Measurements from ENCODE around the gene ELL. TPM values are rescaled to one million over a fixed set of nuclear protein-coding genes. Genes with fewer than 3 reads are reported as not detected.

Gene ELL
- total RNA-seq, 1 donor, result 18.5 TPM

DNA sequence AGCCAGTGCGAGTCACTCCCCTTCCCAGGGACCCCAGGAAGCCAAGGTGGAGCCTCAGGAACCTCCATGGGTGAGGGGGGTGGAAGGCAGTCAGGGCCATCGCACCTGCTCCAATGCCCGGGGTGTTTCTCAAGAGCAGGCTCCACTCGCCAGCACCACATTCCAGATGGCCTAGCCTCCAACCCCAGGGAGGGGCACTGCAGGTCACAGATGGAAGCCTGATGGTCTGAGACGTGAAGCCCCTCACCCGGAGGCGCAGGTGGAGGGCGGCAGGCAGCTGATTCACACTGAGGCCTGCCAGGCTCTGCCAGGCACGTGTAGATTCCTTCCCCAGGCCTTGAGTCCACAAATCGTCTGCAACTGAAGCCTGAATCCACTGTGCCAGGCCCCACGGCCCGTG is 61.0 kb downstream of the ELL start:
- H3K4me2 ChIP-seq (ENCODE audit: insufficient read depth, low read length), result no peak overlapping the region
- peak overlapping the region; percentile 91 for H3K27ac ChIP-seq (ENCODE audit: low read depth, low read length)
- peaks cover 51% of the 10 kb centered on the region for H3K36me3 ChIP-seq (ENCODE audit: insufficient read depth, low read length)
- peaks cover 76% of the 10 kb centered on the region for H4K20me1 ChIP-seq (ENCODE audit: insufficient read depth, low read length)
- TF ChIP-seq, protein P1, sequence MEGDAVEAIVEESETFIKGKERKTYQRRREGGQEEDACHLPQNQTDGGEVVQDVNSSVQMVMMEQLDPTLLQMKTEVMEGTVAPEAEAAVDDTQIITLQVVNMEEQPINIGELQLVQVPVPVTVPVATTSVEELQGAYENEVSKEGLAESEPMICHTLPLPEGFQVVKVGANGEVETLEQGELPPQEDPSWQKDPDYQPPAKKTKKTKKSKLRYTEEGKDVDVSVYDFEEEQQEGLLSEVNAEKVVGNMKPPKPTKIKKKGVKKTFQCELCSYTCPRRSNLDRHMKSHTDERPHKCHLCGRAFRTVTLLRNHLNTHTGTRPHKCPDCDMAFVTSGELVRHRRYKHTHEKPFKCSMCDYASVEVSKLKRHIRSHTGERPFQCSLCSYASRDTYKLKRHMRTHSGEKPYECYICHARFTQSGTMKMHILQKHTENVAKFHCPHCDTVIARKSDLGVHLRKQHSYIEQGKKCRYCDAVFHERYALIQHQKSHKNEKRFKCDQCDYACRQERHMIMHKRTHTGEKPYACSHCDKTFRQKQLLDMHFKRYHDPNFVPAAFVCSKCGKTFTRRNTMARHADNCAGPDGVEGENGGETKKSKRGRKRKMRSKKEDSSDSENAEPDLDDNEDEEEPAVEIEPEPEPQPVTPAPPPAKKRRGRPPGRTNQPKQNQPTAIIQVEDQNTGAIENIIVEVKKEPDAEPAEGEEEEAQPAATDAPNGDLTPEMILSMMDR (IDR thresholded peaks at IDR 0.05; ENCODE audit: extremely low read depth, low read depth, low read length), result no peak
- DNase-seq (ENCODE audit: insufficient read length, low spot score, missing footprints), result peak; percentile 39
- peaks cover 46% of the 10 kb centered on the region for H3K79me2 ChIP-seq (ENCODE audit: insufficient read depth, low read length)
- H3K4me3 ChIP-seq (ENCODE audit: insufficient read depth, low read length), result no peak overlapping the region
- peaks cover 43% of the 10 kb centered on the region for H3K4me1 ChIP-seq (ENCODE audit: insufficient read depth, low read length)
- no peak overlapping the region for H2AFZ ChIP-seq (ENCODE audit: low read length)
- H3K9me3 ChIP-seq (ENCODE audit: low read depth, low read length), result no peaks in the 10 kb centered on the region
- no peaks in the 10 kb centered on the region for H3K27me3 ChIP-seq (ENCODE audit: insufficient read depth, low read length)

DNA sequence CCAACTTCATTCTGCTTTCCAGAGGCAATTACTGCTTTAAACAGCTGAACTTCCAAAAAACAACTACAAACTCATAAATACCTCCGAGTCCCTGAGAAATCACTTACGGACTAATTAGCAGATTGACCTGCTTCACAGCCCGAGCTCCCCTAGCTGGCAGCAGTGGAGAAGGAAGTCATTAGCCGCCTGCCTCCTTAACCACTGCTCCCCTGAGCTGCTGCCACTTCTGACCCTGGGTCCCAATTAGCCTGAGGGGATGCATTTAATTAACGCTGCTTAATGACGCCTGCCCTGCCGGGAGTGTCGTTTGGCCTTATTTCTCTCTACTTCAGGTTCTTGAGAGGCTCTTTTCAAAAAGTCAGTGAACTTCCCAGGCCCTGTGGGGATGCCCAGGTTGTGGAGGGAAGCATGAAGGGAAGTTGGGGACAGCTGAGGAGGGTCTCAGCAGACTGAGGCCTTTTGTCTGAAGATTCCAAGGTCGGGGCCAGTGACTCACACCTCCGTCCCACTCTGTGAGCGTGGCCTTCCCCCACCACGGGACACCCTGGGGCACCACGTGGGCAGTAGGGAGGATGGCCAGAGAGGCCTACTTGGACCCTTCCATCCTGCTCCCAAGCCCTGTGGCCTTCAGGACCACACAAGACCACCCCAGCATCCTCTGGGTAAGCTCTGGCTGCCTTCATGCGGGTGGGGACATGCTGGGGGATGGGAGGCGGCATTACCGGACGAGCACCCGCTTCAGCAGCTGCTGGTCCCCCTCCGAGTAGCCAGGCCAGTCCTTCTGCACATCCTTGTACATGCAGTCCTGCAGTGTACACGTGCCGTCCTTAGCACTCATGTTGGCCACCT is 64.2 kb downstream of the ELL start:
- Histone ChIP-seq H3K4me2 (ENCODE audit: insufficient read depth, low read length) (no peak overlapping the region), H3K27ac (ENCODE audit: low read depth, low read length) (peak overlapping the region; percentile 37), H4K20me1 (ENCODE audit: insufficient read depth, low read length) (peaks cover 64% of the 10 kb centered on the region), H3K79me2 (ENCODE audit: insufficient read depth, low read length) (peaks cover 30% of the 10 kb centered on the region), H3K9me3 (ENCODE audit: low read depth, low read length) (no peaks in the 10 kb centered on the region), H2AFZ (ENCODE audit: low read length) (no peak overlapping the region), H3K4me1 (ENCODE audit: insufficient read depth, low read length) (peaks cover 41% of the 10 kb centered on the region), H3K27me3 (ENCODE audit: insufficient read depth, low read length) (no peaks in the 10 kb centered on the region), H3K4me3 (ENCODE audit: insufficient read depth, low read length) (no peak overlapping the region), H3K36me3 (ENCODE audit: insufficient read depth, low read length) (peaks cover 39% of the 10 kb centered on the region)
- DNase-seq (ENCODE audit: insufficient read length, low spot score, missing footprints), result peak; percentile 52
- TF ChIP-seq, protein P1 (IDR thresholded peaks at IDR 0.05; ENCODE audit: extremely low read depth, low read depth, low read length), result no peak

DNA sequence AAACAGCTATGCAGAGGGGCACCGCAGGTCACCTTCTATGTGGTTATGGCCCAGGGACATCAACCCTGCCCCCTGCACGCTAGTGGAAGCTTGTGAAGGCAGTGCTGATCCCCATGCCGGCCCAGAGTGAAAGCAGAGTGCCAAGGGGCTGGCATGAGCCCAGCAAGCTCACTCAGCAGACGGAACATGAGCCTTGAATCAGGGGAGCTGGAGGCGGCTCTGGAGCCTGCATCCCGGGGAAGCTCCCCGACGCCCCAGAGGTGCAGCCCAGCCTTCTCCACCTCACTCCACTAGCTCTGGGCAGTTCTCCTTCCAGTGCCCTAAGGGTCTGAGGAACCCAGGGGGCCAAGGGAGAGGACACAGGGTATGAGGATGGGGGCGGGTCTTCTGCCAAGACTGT is 64.9 kb downstream of the ELL start:
- peak; percentile 88 for DNase-seq (ENCODE audit: insufficient read length, low spot score, missing footprints)
- no peak overlapping the region for H3K4me2 ChIP-seq (ENCODE audit: insufficient read depth, low read length)

DNA sequence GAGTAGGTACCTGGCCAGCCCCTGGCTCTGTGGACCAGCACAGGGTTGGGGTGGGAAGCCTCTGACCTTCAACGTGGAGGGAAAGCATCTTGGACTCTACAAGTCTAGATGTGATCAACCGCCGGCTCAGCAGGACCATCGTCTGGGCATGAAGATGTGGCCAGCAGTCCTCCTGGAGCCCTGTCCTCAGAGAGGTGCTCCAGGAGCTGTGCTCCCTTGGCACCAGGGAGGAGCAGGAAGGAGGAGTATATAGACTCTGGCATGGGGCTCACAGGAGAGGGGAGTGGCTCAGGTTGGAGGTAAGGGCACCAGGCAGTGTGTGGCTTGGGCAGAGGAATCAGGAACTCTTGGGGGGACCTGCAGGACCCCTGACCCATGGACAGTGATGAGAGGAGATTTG is 65.6 kb downstream of the ELL start:
- H4K20me1 ChIP-seq (ENCODE audit: insufficient read depth, low read length), result peaks cover 67% of the 10 kb centered on the region
- H3K36me3 ChIP-seq (ENCODE audit: insufficient read depth, low read length), result peaks cover 33% of the 10 kb centered on the region

More for the DNA sequence above, 64.9 kb downstream of the ELL start:
- H2AFZ ChIP-seq (ENCODE audit: low read length), result no peak overlapping the region
- H3K9me3 ChIP-seq (ENCODE audit: low read depth, low read length), result no peaks in the 10 kb centered on the region
- peak overlapping the region; percentile 42 for H3K27ac ChIP-seq (ENCODE audit: low read depth, low read length)
- TF ChIP-seq, protein P1 (IDR thresholded peaks at IDR 0.05; ENCODE audit: extremely low read depth, low read depth, low read length), result no peak
- H3K36me3 ChIP-seq (ENCODE audit: insufficient read depth, low read length), result peaks cover 35% of the 10 kb centered on the region
- H3K4me3 ChIP-seq (ENCODE audit: insufficient read depth, low read length), result no peak overlapping the region
- H3K79me2 ChIP-seq (ENCODE audit: insufficient read depth, low read length), result peaks cover 35% of the 10 kb centered on the region
- peaks cover 48% of the 10 kb centered on the region for H3K4me1 ChIP-seq (ENCODE audit: insufficient read depth, low read length)
- peaks cover 66% of the 10 kb centered on the region for H4K20me1 ChIP-seq (ENCODE audit: insufficient read depth, low read length)
- no peaks in the 10 kb centered on the region for H3K27me3 ChIP-seq (ENCODE audit: insufficient read depth, low read length)

More for the DNA sequence above, 65.6 kb downstream of the ELL start:
- H2AFZ ChIP-seq (ENCODE audit: low read length), result no peak overlapping the region
- no peak for DNase-seq (ENCODE audit: insufficient read length, low spot score, missing footprints)
- H3K4me1 ChIP-seq (ENCODE audit: insufficient read depth, low read length), result peaks cover 44% of the 10 kb centered on the region
- H3K79me2 ChIP-seq (ENCODE audit: insufficient read depth, low read length), result peaks cover 32% of the 10 kb centered on the region
- H3K9me3 ChIP-seq (ENCODE audit: low read depth, low read length), result no peaks in the 10 kb centered on the region
- H3K27ac ChIP-seq (ENCODE audit: low read depth, low read length), result peak overlapping the region; percentile 37
- H3K27me3 ChIP-seq (ENCODE audit: insufficient read depth, low read length), result no peaks in the 10 kb centered on the region
- no peak overlapping the region for H3K4me2 ChIP-seq (ENCODE audit: insufficient read depth, low read length)
- no peak overlapping the region for H3K4me3 ChIP-seq (ENCODE audit: insufficient read depth, low read length)
- TF ChIP-seq, protein P1 (IDR thresholded peaks at IDR 0.05; ENCODE audit: extremely low read depth, low read depth, low read length), result no peak

Measured in osteoblast (primary cell).